ENCODE results near the gene THPO. TPM values are rescaled to one million over a fixed set of nuclear protein-coding genes. Genes with fewer than 3 reads are reported as not detected.
"Not testable (repeated sequence)": the region's sequence is repeated elsewhere in the genome, so short reads cannot be mapped to it uniquely, and the experiment has no call there.

THPO gene
- total RNA-seq, 4 donors from 2014 or later: 0.13 TPM; not detected in 3

GRCh38 chr3:184343200-184343876 lies 34.7 kb downstream of the THPO start:
- Histone ChIP-seq H3K4me3 (replicated peaks in 1 of 3) (no peak overlapping the region), H3K9me3 (no peaks in the 10 kb centered on the region), H3K4me1 (peaks cover 16 to 24% of the 10 kb centered on the region in 2 donors), H3K36me3 (peaks cover 5 to 22% of the 10 kb centered on the region in 2 donors), H3K27me3 (no peaks in the 10 kb centered on the region), H3K27ac (no peak overlapping the region)
- WGBS, 2 donors: 71 to 79% methylated on average over 4 to 5 of the region's 5 CpGs
- TF ChIP-seq CTCF (IDR thresholded peaks at IDR 0.05): no peak
- no peak for TF ChIP-seq POLR2A (IDR thresholded peaks at IDR 0.05)
- DNase-seq: no peak
- intact Hi-C loops (cut with DNase I): no loop called here

GRCh38 chr3:184341925-184342324 lies 36.1 kb downstream of the THPO start:
- Histone ChIP-seq H3K4me3 (replicated peaks in 1 of 3) (no peak overlapping the region), H3K9me3 (no peaks in the 10 kb centered on the region), H3K4me1 (peaks cover 29 to 37% of the 10 kb centered on the region in 2 donors), H3K36me3 (peaks cover 5 to 22% of the 10 kb centered on the region in 2 donors), H3K27ac (no peak overlapping the region), H3K27me3 (no peaks in the 10 kb centered on the region)
- TF ChIP-seq CTCF (IDR thresholded peaks at IDR 0.05): no peak
- no peak for TF ChIP-seq POLR2A (IDR thresholded peaks at IDR 0.05)
- 78 to 85% methylated on average over 7 of the region's 7 CpGs for WGBS, 2 donors
- DNase-seq: peak; percentile 57 to 66
- intact Hi-C loops (cut with DNase I): no loop called here

DNA sequence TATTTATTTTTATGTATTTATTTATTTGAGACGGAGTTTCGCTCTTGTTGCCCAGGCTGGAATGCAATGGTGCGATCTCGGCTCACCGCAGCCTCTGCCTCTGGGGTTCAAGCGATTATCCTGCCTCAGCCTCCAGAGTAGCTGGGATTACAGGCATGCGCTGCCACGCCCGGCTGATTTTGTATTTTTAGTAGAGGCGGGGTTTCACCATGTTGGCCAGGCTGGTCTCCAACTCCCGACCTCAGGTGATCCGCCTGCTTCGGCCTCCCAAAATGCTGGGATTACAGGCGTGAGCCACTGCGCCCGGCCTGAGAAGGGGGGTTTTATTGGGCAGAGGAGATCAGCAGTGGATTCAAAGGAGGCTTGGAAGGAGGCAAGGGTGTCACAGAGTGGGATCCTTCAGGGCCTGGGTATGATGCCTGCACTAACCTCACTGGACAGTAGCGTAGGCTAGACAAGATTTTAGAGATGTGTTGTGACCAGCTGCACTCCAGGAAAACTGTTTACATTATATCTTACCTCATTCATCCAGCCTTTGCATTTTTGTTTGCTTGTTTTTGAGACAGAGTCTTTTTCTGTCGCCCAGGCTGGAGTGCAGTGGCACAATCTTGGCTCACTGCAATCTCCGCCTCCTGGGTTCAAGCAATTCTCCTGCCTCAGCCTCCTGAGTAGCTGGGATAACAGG lies 38.4 kb downstream of the THPO start:
- H3K27ac ChIP-seq; H3K4me3 ChIP-seq (replicated peaks in 1 of 3); H3K27me3 ChIP-seq; intact Hi-C loops (cut with DNase I); H3K9me3 ChIP-seq: not testable (repeated sequence)
- Histone ChIP-seq H3K4me1 (peaks cover 24 to 28% of the 10 kb centered on the region in 2 donors), H3K36me3 (peaks cover 12 to 26% of the 10 kb centered on the region in 2 donors)
- 70 to 75% methylated on average over 13 to 18 of the region's 19 CpGs for WGBS, 2 donors
- DNase-seq: peak in 1 of 2 donors; percentile 57

- intact Hi-C loops (cut with DNase I): no loop called here
- peaks cover 24 to 28% of the 10 kb centered on the region in 2 donors for H3K4me1 ChIP-seq
- no peaks in the 10 kb centered on the region for H3K27me3 ChIP-seq
- H3K9me3 ChIP-seq: no peaks in the 10 kb centered on the region
- 51 to 66% methylated on average over 8 of the region's 8 CpGs for WGBS, 2 donors
- TF ChIP-seq POLR2A (IDR thresholded peaks at IDR 0.05) (no peak), CTCF (IDR thresholded peaks at IDR 0.05) (no peak)
- H3K36me3 ChIP-seq: peaks cover 16 to 32% of the 10 kb centered on the region in 2 donors
- DNase-seq: no peak
- H3K27ac ChIP-seq: peak overlapping the region in 2 of 3 donors; percentile 91 to 96
- H3K4me3 ChIP-seq (replicated peaks in 1 of 3): no peak overlapping the region
These were observed 39.0 kb downstream of the THPO start for GRCh38 chr3:184339001-184339400.

DNA sequence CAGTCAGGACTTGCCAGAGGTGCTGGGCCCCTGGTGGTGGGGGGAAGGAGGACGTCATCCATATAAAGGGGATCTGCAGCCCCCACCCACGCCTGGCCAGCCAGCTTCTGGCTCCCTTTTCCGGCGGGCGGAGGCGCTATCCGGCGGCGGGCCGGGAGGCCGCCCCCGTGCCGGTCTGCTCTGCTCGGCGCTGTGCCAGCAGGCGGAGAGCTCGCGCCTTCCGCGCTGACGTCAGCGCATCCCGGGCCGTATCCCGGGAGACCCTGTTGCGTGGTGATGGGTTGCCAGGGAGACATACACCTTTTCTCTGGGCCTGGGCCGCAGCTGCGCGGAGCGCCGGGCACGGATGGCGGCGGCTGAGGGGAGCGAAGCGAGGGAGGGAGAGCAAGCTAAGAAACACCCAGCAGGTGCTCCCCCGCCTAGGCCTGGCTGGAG lies 39.5 kb downstream of the THPO start:
- WGBS, 2 donors: 45 to 51% methylated on average over 4 to 31 of the region's 37 CpGs
- no peak overlapping the region for H3K4me3 ChIP-seq (replicated peaks in 1 of 3)
- DNase-seq: peak; percentile 35 to 41
- no peaks in the 10 kb centered on the region for H3K27me3 ChIP-seq
- H3K9me3 ChIP-seq: no peaks in the 10 kb centered on the region
- peaks cover 21 to 35% of the 10 kb centered on the region in 2 donors for H3K36me3 ChIP-seq
- no peak for TF ChIP-seq CTCF (IDR thresholded peaks at IDR 0.05)
- TF ChIP-seq POLR2A (IDR thresholded peaks at IDR 0.05): no peak
- peaks cover 24 to 28% of the 10 kb centered on the region in 2 donors for H3K4me1 ChIP-seq
- intact Hi-C loops (cut with DNase I): no loop called here
- peak overlapping the region; percentile 91 to 96 (median 91) for H3K27ac ChIP-seq

All from thyroid gland (tissue), 4 donors.